ENCODE data around the gene ARHGEF19.

DNA sequence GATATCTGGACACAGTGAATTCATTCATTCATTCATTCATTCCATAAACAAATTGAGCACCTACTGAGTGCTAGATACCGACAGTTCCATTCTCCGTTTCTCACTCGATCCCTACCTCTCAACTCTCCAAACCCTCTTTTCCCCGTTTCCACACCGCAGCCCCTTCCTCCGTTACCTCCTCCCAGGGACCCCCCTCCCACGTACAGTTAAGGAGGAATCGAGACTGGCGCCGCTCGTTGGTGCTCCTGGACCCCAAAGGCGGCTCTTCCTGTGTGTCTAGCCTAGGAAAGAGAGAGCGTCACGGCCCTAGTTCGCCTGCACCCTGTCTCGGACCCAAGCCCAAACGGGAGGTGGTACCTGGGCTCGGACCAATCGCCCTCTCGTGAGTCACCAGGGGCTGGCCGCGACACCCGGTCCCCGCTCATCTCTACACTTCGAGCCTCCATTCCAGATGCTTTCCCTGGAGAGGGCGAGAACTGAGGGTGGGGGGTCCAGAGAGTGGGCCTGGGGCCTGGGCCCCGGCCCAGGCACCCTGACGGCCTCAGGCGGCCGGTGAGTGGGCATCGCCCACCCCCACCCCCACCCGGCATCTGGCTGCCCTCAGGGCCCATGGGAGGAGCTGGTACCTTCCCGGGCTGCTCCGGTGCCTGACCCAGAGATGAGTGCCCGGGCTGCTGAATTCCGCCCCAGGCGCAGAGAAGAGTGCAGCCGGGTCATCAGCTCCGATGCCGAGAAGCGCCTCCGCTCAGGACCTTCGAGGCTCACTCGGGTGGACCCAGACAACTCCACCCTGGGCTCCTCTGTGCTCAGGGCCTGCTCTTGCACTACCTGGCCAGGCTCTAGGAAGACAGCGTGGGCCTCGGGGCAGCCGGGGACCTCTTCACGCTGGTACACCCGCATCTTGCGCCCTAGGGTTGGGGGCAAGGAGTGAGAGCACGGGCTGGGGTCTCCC, 4.9 kb downstream of the ARHGEF19 start:
- TF ChIP-seq, protein P1, sequence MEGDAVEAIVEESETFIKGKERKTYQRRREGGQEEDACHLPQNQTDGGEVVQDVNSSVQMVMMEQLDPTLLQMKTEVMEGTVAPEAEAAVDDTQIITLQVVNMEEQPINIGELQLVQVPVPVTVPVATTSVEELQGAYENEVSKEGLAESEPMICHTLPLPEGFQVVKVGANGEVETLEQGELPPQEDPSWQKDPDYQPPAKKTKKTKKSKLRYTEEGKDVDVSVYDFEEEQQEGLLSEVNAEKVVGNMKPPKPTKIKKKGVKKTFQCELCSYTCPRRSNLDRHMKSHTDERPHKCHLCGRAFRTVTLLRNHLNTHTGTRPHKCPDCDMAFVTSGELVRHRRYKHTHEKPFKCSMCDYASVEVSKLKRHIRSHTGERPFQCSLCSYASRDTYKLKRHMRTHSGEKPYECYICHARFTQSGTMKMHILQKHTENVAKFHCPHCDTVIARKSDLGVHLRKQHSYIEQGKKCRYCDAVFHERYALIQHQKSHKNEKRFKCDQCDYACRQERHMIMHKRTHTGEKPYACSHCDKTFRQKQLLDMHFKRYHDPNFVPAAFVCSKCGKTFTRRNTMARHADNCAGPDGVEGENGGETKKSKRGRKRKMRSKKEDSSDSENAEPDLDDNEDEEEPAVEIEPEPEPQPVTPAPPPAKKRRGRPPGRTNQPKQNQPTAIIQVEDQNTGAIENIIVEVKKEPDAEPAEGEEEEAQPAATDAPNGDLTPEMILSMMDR (IDR thresholded peaks at IDR 0.05; ENCODE audit: low read depth, low read length, poor library complexity, severe bottlenecking) = no peak
- TF ChIP-seq EZH2phosphoT487 (IDR thresholded peaks at IDR 0.05; ENCODE audit: borderline replicate concordance, low read length) = no peak

Measured in DOHH2 (cell line).